Esophagus mucosa (tissue), 1 donor: ENCODE data around the gene DENND1B. TPM values are rescaled to one million over a fixed set of nuclear protein-coding genes. Genes with fewer than 3 reads are reported as not detected.
"Not testable (repeated sequence)": the region's sequence is repeated elsewhere in the genome, so short reads cannot be mapped to it uniquely, and the experiment has no call there.

Source experiments
- ATAC-seq: fragments of 200-7000 bp; cut with Tn5 transposase; one replicate; pipeline ENCODE4 v1.9.1; 2020
- total RNA-seq: library from RNA; stranded (reverse); gene quantifications from one replicate; pipeline ENCODE4 v1.2.4, GENCODE V29; 2023
- donor health status: DM: yes; HTN: yes; CAD: no.

The DENND1B gene
- total RNA-seq, 1 donor from 2014 or later: 15.2 TPM

- ATAC-seq: peak; percentile 88
Measured at GRCh38 chr1:197783510-197783948, 8.2 kb upstream of the DENND1B start.

GRCh38 chr1:197782722-197783360 is 7.6 kb upstream of the DENND1B start:
- peak; percentile 35 for ATAC-seq

- peak; percentile 77 for ATAC-seq
Measured at GRCh38 chr1:197781968-197782721, 6.9 kb upstream of the DENND1B start.

GRCh38 chr1:197779921-197780320 is 4.6 kb upstream of the DENND1B start:
- no peak for ATAC-seq

- no peak for ATAC-seq
Measured at GRCh38 chr1:197778366-197778945, 3.2 kb upstream of the DENND1B start.

GRCh38 chr1:197776351-197777105 is 1.2 kb upstream of the DENND1B start:
- peak; percentile 40 for ATAC-seq

GRCh38 chr1:197774466-197775281 is 606 bp downstream of the DENND1B start:
- peak; percentile 67 for ATAC-seq

GRCh38 chr1:197773856-197774255 is 1.4 kb downstream of the DENND1B start:
- ATAC-seq: no peak

- ATAC-seq: no peak
Measured at GRCh38 chr1:197771904-197772556, 3.2 kb downstream of the DENND1B start.

GRCh38 chr1:197771386-197771785 is 3.9 kb downstream of the DENND1B start:
- ATAC-seq: no peak

GRCh38 chr1:197770243-197770642 is 5.0 kb downstream of the DENND1B start:
- ATAC-seq: no peak

GRCh38 chr1:197769287-197769686 is 6.0 kb downstream of the DENND1B start:
- no peak for ATAC-seq

GRCh38 chr1:197768014-197768805 is 7.1 kb downstream of the DENND1B start:
- no peak for ATAC-seq

- no peak for ATAC-seq
Measured at GRCh38 chr1:197763769-197764168, 11.5 kb downstream of the DENND1B start.

- no peak for ATAC-seq
Measured at GRCh38 chr1:197763307-197763706, 12.0 kb downstream of the DENND1B start.

- ATAC-seq: no peak
Measured at GRCh38 chr1:197761654-197762053, 13.6 kb downstream of the DENND1B start.

GRCh38 chr1:197755553-197755952 is 19.7 kb downstream of the DENND1B start:
- not testable (repeated sequence) for ATAC-seq

GRCh38 chr1:197752652-197753164 is 22.6 kb downstream of the DENND1B start:
- ATAC-seq: not testable (repeated sequence)

GRCh38 chr1:197750366-197750765 is 24.9 kb downstream of the DENND1B start:
- ATAC-seq: no peak

GRCh38 chr1:197745911-197746310 is 29.4 kb downstream of the DENND1B start:
- no peak for ATAC-seq
